ENCODE data around the gene CSNK1E.

DNA sequence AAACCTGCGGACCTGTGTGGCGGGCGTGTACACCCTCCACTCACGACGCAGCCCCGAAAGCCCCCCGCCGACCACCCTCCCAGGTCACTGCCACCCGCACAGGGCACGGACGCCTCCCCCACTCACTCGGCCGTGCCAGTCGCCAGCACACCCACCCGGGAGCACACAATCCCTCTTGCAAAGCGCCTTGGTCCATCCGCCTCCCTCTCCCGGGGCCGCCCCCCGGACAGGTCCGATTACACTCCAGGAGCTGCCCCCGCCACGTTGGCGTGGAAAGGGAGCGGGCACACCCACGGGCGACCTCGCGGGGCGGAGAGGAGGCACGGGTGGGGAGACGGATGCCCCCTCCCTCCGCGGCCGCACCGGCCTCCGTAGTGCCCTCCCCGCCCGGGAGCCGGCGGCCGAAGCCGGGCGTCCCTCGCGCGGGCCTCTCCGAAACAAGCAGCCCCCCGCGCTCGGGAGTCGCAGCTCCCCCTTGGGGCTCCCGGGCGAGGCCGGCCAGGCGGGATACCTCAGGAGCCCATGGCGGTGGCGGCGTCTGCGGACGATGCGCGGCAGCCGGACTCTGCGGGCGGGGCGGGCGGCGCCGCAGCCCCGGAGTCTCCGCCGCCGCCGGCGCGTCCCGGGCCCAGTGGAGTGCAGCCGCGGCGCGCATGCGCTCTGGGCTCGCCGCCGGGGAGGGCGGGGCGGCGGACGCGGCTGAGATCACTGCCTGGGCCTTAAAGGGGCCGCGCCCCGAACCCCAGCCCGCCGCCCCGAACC is 44.7 kb downstream of the CSNK1E start, which contains the start of gene TMEM184B:
- TF ChIP-seq, protein P1, sequence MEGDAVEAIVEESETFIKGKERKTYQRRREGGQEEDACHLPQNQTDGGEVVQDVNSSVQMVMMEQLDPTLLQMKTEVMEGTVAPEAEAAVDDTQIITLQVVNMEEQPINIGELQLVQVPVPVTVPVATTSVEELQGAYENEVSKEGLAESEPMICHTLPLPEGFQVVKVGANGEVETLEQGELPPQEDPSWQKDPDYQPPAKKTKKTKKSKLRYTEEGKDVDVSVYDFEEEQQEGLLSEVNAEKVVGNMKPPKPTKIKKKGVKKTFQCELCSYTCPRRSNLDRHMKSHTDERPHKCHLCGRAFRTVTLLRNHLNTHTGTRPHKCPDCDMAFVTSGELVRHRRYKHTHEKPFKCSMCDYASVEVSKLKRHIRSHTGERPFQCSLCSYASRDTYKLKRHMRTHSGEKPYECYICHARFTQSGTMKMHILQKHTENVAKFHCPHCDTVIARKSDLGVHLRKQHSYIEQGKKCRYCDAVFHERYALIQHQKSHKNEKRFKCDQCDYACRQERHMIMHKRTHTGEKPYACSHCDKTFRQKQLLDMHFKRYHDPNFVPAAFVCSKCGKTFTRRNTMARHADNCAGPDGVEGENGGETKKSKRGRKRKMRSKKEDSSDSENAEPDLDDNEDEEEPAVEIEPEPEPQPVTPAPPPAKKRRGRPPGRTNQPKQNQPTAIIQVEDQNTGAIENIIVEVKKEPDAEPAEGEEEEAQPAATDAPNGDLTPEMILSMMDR (IDR thresholded peaks at IDR 0.05; ENCODE audit: low read depth, low read length), result no peak
- TF ChIP-seq EZH2phosphoT487 (IDR thresholded peaks at IDR 0.05; ENCODE audit: low read depth), result no peak
